Activated T-cell treated with anti-CD3 and anti-CD28 coated beads, Interleukin-2, amount 50 U/mL, for 1 hour (primary cell): Measurements from ENCODE around the gene TNFRSF18.

Experiments
- DNase-seq: peaks from one replicate; pipeline ENCODE4 v3.0.0-alpha.2; 2020

TNFRSF18 gene

GRCh38 chr1:1226566-1227362, 20.4 kb upstream of the TNFRSF18 start:
- no peak for DNase-seq

GRCh38 chr1:1225913-1226312, 19.5 kb upstream of the TNFRSF18 start:
- no peak for DNase-seq

- DNase-seq, result no peak
These were observed 18.9 kb upstream of the TNFRSF18 start for GRCh38 chr1:1225238-1225845.

- no peak for DNase-seq
These were observed 17.5 kb upstream of the TNFRSF18 start for GRCh38 chr1:1223891-1224290.

- no peak for DNase-seq
These were observed 16.9 kb upstream of the TNFRSF18 start for GRCh38 chr1:1223321-1223720.

- DNase-seq, result no peak
These were observed 16.3 kb upstream of the TNFRSF18 start for GRCh38 chr1:1222575-1223225.

- DNase-seq, result no peak
These were observed 15.6 kb upstream of the TNFRSF18 start for GRCh38 chr1:1221887-1222574.

GRCh38 chr1:1220197-1220596, 13.8 kb upstream of the TNFRSF18 start:
- DNase-seq, result no peak

GRCh38 chr1:1219341-1219740, 12.9 kb upstream of the TNFRSF18 start:
- DNase-seq, result peak; percentile 62

GRCh38 chr1:1218524-1219200, 12.3 kb upstream of the TNFRSF18 start:
- no peak for DNase-seq

GRCh38 chr1:1217621-1218523, 11.5 kb upstream of the TNFRSF18 start:
- peak; percentile 52 for DNase-seq

GRCh38 chr1:1216770-1217620, 10.6 kb upstream of the TNFRSF18 start:
- peak; percentile 68 for DNase-seq

GRCh38 chr1:1215881-1216605, 9.7 kb upstream of the TNFRSF18 start:
- no peak for DNase-seq

- no peak for DNase-seq
These were observed 8.8 kb upstream of the TNFRSF18 start for GRCh38 chr1:1215080-1215676.

- peak; percentile 62 for DNase-seq
These were observed 7.2 kb upstream of the TNFRSF18 start, which contains the start of gene TNFRSF4 for GRCh38 chr1:1213345-1214265. Gene TNFRSF4 (minus strand): TSS chr1:1214153. CDS start chr1:1214127, 26 bp downstream.

GRCh38 chr1:1212780-1213344, 6.5 kb upstream of the TNFRSF18 start:
- DNase-seq, result peak; percentile 63

GRCh38 chr1:1211541-1212441, 5.4 kb upstream of the TNFRSF18 start:
- peak; percentile 31 for DNase-seq
